Uterus (tissue), 4 donors: ENCODE results near the gene LNPK. TPM values are rescaled to one million over a fixed set of nuclear protein-coding genes. Genes with fewer than 3 reads are reported as not detected.

Experiments
- DNase-seq, 2 donors: peaks; one replicate each; pipeline ENCODE4 v3.0.0-alpha.2; 2019 to 2020
- H3K27ac ChIP-seq, 2 donors: fragments of 200-600 bp; sonication (generic); 1 replicate in 1 of 2; 2 replicates in 1 of 2; pipeline ENCODE4 v1.5.1; 2016 to 2018
- H3K27me3 ChIP-seq, 2 donors: fragments of 200-600 bp; sonication (generic); one replicate each; pipeline ENCODE4 v1.5.1; 2018 to 2019; ENCODE audit warnings: control low read depth in 1 of 2
- H3K36me3 ChIP-seq, 2 donors: fragments of 200-600 bp; sonication (generic); one replicate each; pipeline ENCODE4 v1.5.1; 2019; ENCODE audit warnings: control low read depth in 1 of 2
- H3K4me1 ChIP-seq, 2 donors: fragments of 200-600 bp; sonication (generic); one replicate each; pipeline ENCODE4 v1.5.1; 2018 to 2019; ENCODE audit warnings: control low read depth in 1 of 2
- H3K4me3 ChIP-seq, 2 donors: fragments of 200-600 bp; sonication (generic); 1 replicate in 1 of 2; 2 replicates in 1 of 2; pipeline ENCODE4 v1.5.1; 2018 to 2019; ENCODE audit warnings: mild to moderate bottlenecking in 1 of 2
- H3K9me3 ChIP-seq, 2 donors: fragments of 200-600 bp; sonication (generic); one replicate each; pipeline ENCODE4 v1.5.1; 2019; ENCODE audit warnings: control low read depth in 1 of 2
- CTCF ChIP-seq, 4 experiments: fragments of 200-600 bp in 2 of 4; fragments of 450-650 bp in 2 of 4; sonication (generic) in 2 of 4; IDR thresholded peaks; one replicate each; pipeline ENCODE4 v1.5.1; 2016 to 2019; ENCODE audit warnings: antibody characterized with exemption in 4 of 4, mild to moderate bottlenecking in 2 of 4, moderate library complexity in 1 of 4
- POLR2A ChIP-seq, 2 donors: fragments of 450-650 bp; IDR thresholded peaks; one replicate each; pipeline ENCODE4 v1.6.1; 2016; ENCODE audit warnings: antibody characterized with exemption in 2 of 2, mild to moderate bottlenecking in 1 of 2, moderate library complexity in 1 of 2
- intact Hi-C: fragments of 100-400 bp; cut with DNase I; formaldehyde crosslinking; loops from one replicate; pipeline ENCODE4 v1.15.1; 2023; ENCODE audit warnings: low total_unique reads
- total RNA-seq, 4 donors: library from RNA; depleted of rRNA in 3 of 4; stranded (reverse); fragments of >200 nt in 3 of 4; gene quantifications; one replicate each; pipeline versions ENCODE4 v1.1.0 to v1.2.4, GENCODE V29; 2014 to 2023
- donor health status: DM: yes; HTN: yes; CAD: no.

Gene LNPK
- total RNA-seq, 4 donors from 2014 or later, result 5.1 to 66.4 (median 25.2) TPM

- DNase-seq, result no peak
- intact Hi-C loops, result no loop called here
- TF ChIP-seq POLR2A (IDR thresholded peaks at IDR 0.05), result no peak
These were observed 110.0 kb downstream of the LNPK start for GRCh38 chr2:175892046-175892445.

DNA sequence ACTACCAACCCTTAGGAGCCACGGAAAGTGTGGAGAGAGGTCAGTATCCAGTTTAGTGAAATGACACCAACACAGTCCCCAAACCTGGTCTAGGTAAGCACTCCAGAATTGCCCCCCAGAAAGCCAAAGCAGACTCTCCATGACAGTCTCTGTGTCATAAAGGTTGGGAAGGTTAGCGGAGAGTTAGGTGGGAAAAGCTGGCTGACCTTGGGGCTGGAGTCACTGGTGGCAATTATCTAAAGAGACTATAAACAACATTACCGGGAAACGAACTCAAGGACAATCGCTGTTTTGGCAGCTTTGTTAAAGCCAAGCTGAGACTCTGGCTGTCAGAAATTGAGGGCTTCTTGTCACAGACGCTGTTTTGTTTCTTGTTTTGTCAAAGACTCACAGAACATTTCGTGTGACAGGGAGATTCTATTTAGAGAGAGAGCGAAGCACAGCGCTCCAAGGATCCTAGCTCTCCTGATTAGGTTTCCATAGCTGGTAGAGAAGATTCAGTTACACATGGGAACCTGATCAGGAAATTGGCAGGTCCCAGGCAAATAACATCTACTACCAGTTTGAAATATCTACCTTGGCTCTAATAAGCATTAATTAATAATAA is 111.3 kb downstream of the LNPK start:
- Histone ChIP-seq H3K9me3 (no peaks in the 10 kb centered on the region), H3K27ac (no peak overlapping the region), H3K27me3 (no peaks in the 10 kb centered on the region), H3K4me3 (no peak overlapping the region), H3K36me3 (no peaks in the 10 kb centered on the region), H3K4me1 (no peaks in the 10 kb centered on the region)
- TF ChIP-seq POLR2A (IDR thresholded peaks at IDR 0.05) (no peak), CTCF (IDR thresholded peaks at IDR 0.05) (no peak)
- intact Hi-C loops, result no loop called here
- no peak for DNase-seq

More at GRCh38 chr2:175892046-175892445, 110.0 kb downstream of the LNPK start:
- H3K4me1 ChIP-seq, result no peaks in the 10 kb centered on the region
- no peaks in the 10 kb centered on the region for H3K36me3 ChIP-seq
- no peak overlapping the region for H3K27ac ChIP-seq
- H3K9me3 ChIP-seq, result no peaks in the 10 kb centered on the region
- no peak overlapping the region for H3K4me3 ChIP-seq
- no peaks in the 10 kb centered on the region for H3K27me3 ChIP-seq

DNA sequence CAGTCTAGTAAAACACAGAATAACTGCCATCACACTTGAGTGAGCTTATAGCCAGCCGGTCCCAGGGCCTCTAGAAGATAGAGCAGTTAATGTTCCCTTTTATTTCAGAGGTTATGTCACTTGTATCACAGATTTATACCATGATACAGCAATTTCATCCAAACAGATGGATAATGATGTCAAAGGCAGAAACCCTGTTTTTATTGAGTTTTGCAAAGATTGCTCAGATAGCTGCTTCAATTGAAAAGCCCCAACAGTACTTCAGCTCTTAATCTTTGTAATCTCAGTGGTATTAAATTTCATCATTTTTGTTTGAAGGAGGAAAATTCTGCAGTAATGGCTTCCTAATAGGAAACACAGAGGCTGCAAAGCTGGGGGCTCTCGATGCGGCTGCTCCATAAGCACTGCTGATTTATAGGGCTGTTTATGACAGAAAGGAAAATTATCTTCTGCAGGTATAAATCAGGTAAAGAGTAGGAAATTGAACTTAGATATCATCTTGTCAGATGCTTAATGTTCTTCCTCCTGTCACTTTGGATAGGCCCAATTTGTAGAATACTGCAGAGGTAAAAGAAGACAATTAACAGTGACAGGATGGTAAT is 112.3 kb downstream of the LNPK start:
- no peak for TF ChIP-seq CTCF (IDR thresholded peaks at IDR 0.05)
- no peak for TF ChIP-seq POLR2A (IDR thresholded peaks at IDR 0.05)
- H3K9me3 ChIP-seq, result no peaks in the 10 kb centered on the region
- no peak for DNase-seq
- H3K27me3 ChIP-seq, result no peaks in the 10 kb centered on the region
- intact Hi-C loops, result no loop called here
- no peak overlapping the region for H3K27ac ChIP-seq
- no peaks in the 10 kb centered on the region for H3K36me3 ChIP-seq
- H3K4me1 ChIP-seq, result no peaks in the 10 kb centered on the region
- H3K4me3 ChIP-seq, result no peak overlapping the region

GRCh38 chr2:175887776-175888175 is 114.3 kb downstream of the LNPK start:
- TF ChIP-seq POLR2A (IDR thresholded peaks at IDR 0.05), result no peak
- TF ChIP-seq CTCF (IDR thresholded peaks at IDR 0.05), result no peak
- H3K4me1 ChIP-seq, result no peaks in the 10 kb centered on the region
- no peak overlapping the region for H3K27ac ChIP-seq
- DNase-seq, result no peak
- intact Hi-C loops, result no loop called here
- no peaks in the 10 kb centered on the region for H3K27me3 ChIP-seq
- no peaks in the 10 kb centered on the region for H3K36me3 ChIP-seq
- H3K9me3 ChIP-seq, result no peaks in the 10 kb centered on the region
- no peak overlapping the region for H3K4me3 ChIP-seq

DNA sequence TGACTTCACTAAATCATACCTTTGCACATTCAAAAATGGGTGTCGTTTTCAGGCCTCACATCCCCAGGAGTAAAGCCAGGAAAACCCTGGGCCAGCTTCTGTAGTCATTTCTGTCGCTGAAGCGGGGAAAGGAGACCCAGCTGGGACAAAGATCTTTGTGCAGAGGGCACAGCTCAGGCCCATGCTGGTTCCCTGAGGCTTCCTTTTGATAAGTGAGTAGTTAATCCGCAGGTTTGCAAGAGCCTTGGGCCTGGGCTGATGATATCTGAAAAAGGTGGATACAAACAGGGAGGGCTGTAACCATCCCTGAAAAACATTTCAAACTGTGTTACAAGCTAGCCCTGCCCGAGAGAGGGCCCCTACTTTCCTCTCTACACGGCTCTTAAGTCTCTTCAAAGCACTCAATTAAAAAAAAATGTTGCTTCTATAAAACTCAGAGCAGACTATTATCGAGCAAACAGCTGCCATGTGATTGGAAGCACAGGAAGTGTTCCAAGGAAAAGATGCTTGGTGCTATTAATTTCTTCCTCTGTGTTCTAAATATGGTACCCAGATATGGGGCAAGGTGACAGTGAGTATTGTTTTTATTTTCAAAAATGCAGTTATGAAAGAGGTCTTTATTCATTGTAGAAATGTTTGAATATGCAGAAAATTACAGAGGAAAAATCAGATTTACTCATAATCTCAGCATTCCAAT is 117.2 kb downstream of the LNPK start:
- intact Hi-C loops, result no loop called here
- H3K4me1 ChIP-seq, result no peaks in the 10 kb centered on the region
- TF ChIP-seq POLR2A (IDR thresholded peaks at IDR 0.05), result no peak
- no peak for TF ChIP-seq CTCF (IDR thresholded peaks at IDR 0.05)
- no peak for DNase-seq
- H3K9me3 ChIP-seq, result no peaks in the 10 kb centered on the region
- no peak overlapping the region for H3K27ac ChIP-seq
- H3K36me3 ChIP-seq, result no peaks in the 10 kb centered on the region
- H3K27me3 ChIP-seq, result no peaks in the 10 kb centered on the region
- no peak overlapping the region for H3K4me3 ChIP-seq
